GM12878 (cell line): Measurements from ENCODE around the gene SAMD4A. TPM values are rescaled to one million over a fixed set of nuclear protein-coding genes. Genes with fewer than 3 reads are reported as not detected.

Experiments used
- BHLHE40 ChIP-seq, 2 experiments: fragments of 450-650 bp in 1 of 2; IDR thresholded peaks; 2 replicates each; pipeline ENCODE4 v1.6.1; 2011 to 2017; ENCODE audit warnings: low read depth in 2 of 2, borderline replicate concordance in 1 of 2, improper control_type of control experiment in 1 of 2, low read length in 1 of 2, mild to moderate bottlenecking in 1 of 2
- BMI1 ChIP-seq: fragments of 450-650 bp; IDR thresholded peaks from 2 replicates; pipeline ENCODE4 v1.6.1; 2016; ENCODE audit warnings: mild to moderate bottlenecking, moderate library complexity, borderline replicate concordance
- E2F4 ChIP-seq: IDR thresholded peaks from 2 replicates; pipeline ENCODE4 v1.6.1; 2012; ENCODE audit warnings: low read depth, low read length, improper control_type of control experiment
- ELK1 ChIP-seq: IDR thresholded peaks from 2 replicates; pipeline ENCODE4 v1.6.1; 2012; ENCODE audit warnings: low read depth, low read length, improper control_type of control experiment
- EP300 ChIP-seq, 2 experiments: fragments of 150-350 bp in 1 of 2; IDR thresholded peaks; 2 replicates each; pipeline ENCODE4 v1.6.1; 2011 to 2012; ENCODE audit warnings: low read depth in 2 of 2, low read length in 2 of 2, borderline replicate concordance in 1 of 2, improper control_type of control experiment in 1 of 2, inconsistent platforms in 1 of 2; ENCODE audit not compliant: control insufficient read depth in 1 of 2
- ETV6 ChIP-seq, 2 experiments: fragments of 450-650 bp in 1 of 2; IDR thresholded peaks in 1 of 2; conservative IDR thresholded peaks in 1 of 2; 2 replicates each; pipeline ENCODE4 v1.6.1; 2014; ENCODE audit warnings: antibody characterized with exemption in 1 of 2, borderline replicate concordance in 1 of 2, low read depth in 1 of 2, mild to moderate bottlenecking in 1 of 2, moderate library complexity in 1 of 2
- HDGF ChIP-seq: fragments of 450-650 bp; IDR thresholded peaks from 2 replicates; pipeline ENCODE4 v1.6.1; 2016; ENCODE audit warnings: antibody characterized with exemption
- IKZF1 ChIP-seq: fragments of 450-650 bp; conservative IDR thresholded peaks from 2 replicates; pipeline ENCODE4 v1.6.1; 2017; ENCODE audit warnings: antibody characterized with exemption, mild to moderate bottlenecking
- JUNB ChIP-seq: IDR thresholded peaks from 2 replicates; pipeline ENCODE4 v1.6.1; 2016; ENCODE audit warnings: antibody characterized with exemption, mild to moderate bottlenecking
- LARP7 ChIP-seq: fragments of 450-650 bp; IDR thresholded peaks from 2 replicates; pipeline ENCODE4 v1.6.1; 2017; ENCODE audit warnings: mild to moderate bottlenecking
- MAX ChIP-seq: IDR thresholded peaks from 2 replicates; pipeline ENCODE4 v1.6.1; 2012; ENCODE audit warnings: low read depth, low read length, improper control_type of control experiment
- RBBP5 ChIP-seq: fragments of 200-600 bp; sonication (generic); conservative IDR thresholded peaks from 2 replicates; pipeline ENCODE4 v1.6.1; 2016
- RELA ChIP-seq: fragments of 450-650 bp; IDR thresholded peaks from 2 replicates; pipeline ENCODE4 v1.8.0; 2014; ENCODE audit warnings: borderline replicate concordance; ENCODE audit not compliant: partially characterized antibody
- RFX5 ChIP-seq: IDR thresholded peaks from 2 replicates; pipeline ENCODE4 v1.6.1; 2011; ENCODE audit warnings: low read depth, low read length, improper control_type of control experiment
- TARDBP ChIP-seq: IDR thresholded peaks from 2 replicates; pipeline ENCODE4 v1.6.1; 2016; ENCODE audit warnings: borderline replicate concordance
- USF1 ChIP-seq: IDR thresholded peaks from 2 replicates; pipeline ENCODE4 v1.6.1; 2011; ENCODE audit warnings: borderline replicate concordance, low read depth, mild to moderate bottlenecking, moderate library complexity, mixed read lengths, low read length; ENCODE audit not compliant: insufficient read depth; ENCODE audit errors: extremely low read length
- ZBTB11 ChIP-seq: fragments of 450-650 bp; formaldehyde crosslinking; IDR thresholded peaks from 2 replicates; pipeline ENCODE4 v1.5.0; 2022; ENCODE audit warnings: mild to moderate bottlenecking, missing genetic modification characterization
- ZNF217 ChIP-seq: fragments of 450-650 bp; IDR thresholded peaks from 2 replicates; pipeline ENCODE4 v1.6.1; 2017; ENCODE audit warnings: antibody characterized with exemption, mild to moderate bottlenecking
- ZNF24 ChIP-seq: fragments of 450-650 bp; IDR thresholded peaks from 2 replicates; pipeline ENCODE4 v1.6.1; 2017; ENCODE audit warnings: antibody characterized with exemption, mild to moderate bottlenecking
- polyA plus RNA-seq, 11 experiments: library from polyadenylated mRNA; depleted of rRNA in 4 of 11; unstranded in 6 of 11; stranded (reverse) in 5 of 11; fragments of >200 nt; fragmentation: Nextera tagmentation in 4 of 11; fragmentation: Illumina TruSeq in 1 of 11; extraction: Ambion mirVana in 4 of 11; extraction: Trizol in 1 of 11; gene quantifications; 1 replicate in 1 of 11; 2 replicates in 10 of 11; pipeline versions ENCODE4 v1.2.1 to v1.2.3, GENCODE V29; 2011 to 2016; ENCODE audit warnings: inconsistent platforms in 2 of 11, missing spikeins in 2 of 11, low read depth in 1 of 11
- total RNA-seq, 4 experiments: library from RNA; depleted of rRNA in 3 of 4; stranded (reverse); fragments of >200 nt in 3 of 4; fragmentation: Illumina TruSeq in 1 of 4; extraction: Trizol in 1 of 4; gene quantifications; 2 replicates each; pipeline versions ENCODE4 v1.2.1 to v1.2.3, GENCODE V29; 2013 to 2021

Gene SAMD4A
- total and polyA plus RNA-seq, 10 of the 15 experiments (the other 5 are each of a cell fraction or from before 2014, with no cell fraction given) = 0.05 to 0.56 (median 0.31) TPM

- TF ChIP-seq RFX5 (no peak), MAX (no peak), USF1 (peak; percentile 2), LARP7 (no peak), RELA (peak; percentile 18), ZBTB11 (no peak), TARDBP (no peak), RBBP5 (no peak), E2F4 (0 out of 2 replicates have a peak, but pooled peaks have one; percentile 11), ZNF24 (no peak), BMI1 (no peak), BHLHE40 (IDR thresholded peaks at IDR 0.05; ENCODE audit: borderline replicate concordance in 1 of 2, low read depth in 2 of 2, low read length in 1 of 2) (peak; percentile 36 to 44; a peak in 2 of 4 replicates), IKZF1 (0 out of 2 replicates have a peak, but pooled peaks have one; percentile 30), HDGF (no peak), JUNB (no peak), ZNF217 (no peak), ETV6 (conservative IDR thresholded peaks at IDR 0.05 in 1 of 2, IDR thresholded peaks at IDR 0.05 in 1 of 2; ENCODE audit: borderline replicate concordance in 1 of 2, low read depth in 1 of 2) (peak in 1 of 2 experiments; percentile 44; a peak in 1 of 4 replicates), ELK1 (no peak), EP300 (IDR thresholded peaks at IDR 0.05; ENCODE audit: borderline replicate concordance in 1 of 2, control insufficient read depth in 1 of 2, low read depth in 2 of 2, low read length in 2 of 2) (no peak)
- TF ChIP-seq, all 136 proteins: peak for 13
Observed at GRCh38 chr14:54805445-54806322, 238.8 kb downstream of the SAMD4A start (continued).
